ENCODE results near the gene ZMAT2.
"Not testable (repeated sequence)": the region's sequence is repeated elsewhere in the genome, so short reads cannot be mapped to it uniquely, and the experiment has no call there.

The ZMAT2 gene

GRCh38 chr5:140700177-140701144 is at the start of gene ZMAT2:
Gene ZMAT2 (plus strand): TSS chr5:140700447. CDS start chr5:140700461, 14 bp downstream.
- H3K36me3 Mint-ChIP-seq (ENCODE audit: low read depth) = peaks cover 78% of the 10 kb centered on the region

GRCh38 chr5:140658870-140659269 is 41.4 kb upstream of the ZMAT2 start:
- Mint-ChIP-seq H3K36me3 (ENCODE audit: low read depth) (peaks cover 87% of the 10 kb centered on the region), H3K4me3 (no peak overlapping the region), H3K27me3 (ENCODE audit: low read depth, poor library complexity) (peaks cover 3% of the 10 kb centered on the region), H3K4me1 (peaks cover 5% of the 10 kb centered on the region), H3K9me3 (no peaks in the 10 kb centered on the region), H3K27ac (no peak overlapping the region)
- TF ChIP-seq CTCF (IDR thresholded peaks at IDR 0.05) = no peak
- no peak for DNase-seq

More at GRCh38 chr5:140700177-140701144, at the start of gene ZMAT2:
- Mint-ChIP-seq H3K27me3 (ENCODE audit: low read depth, poor library complexity) (no peaks in the 10 kb centered on the region), H3K27ac (peak within 1 kb of the TSS; percentile 97), H3K4me3 (peak within 1 kb of the TSS; percentile 99), H3K9me3 (no peaks in the 10 kb centered on the region), H3K4me1 (peaks cover 24% of the 10 kb centered on the region)
- no peak for TF ChIP-seq CTCF (IDR thresholded peaks at IDR 0.05)
- DNase-seq = peak; percentile 90

GRCh38 chr5:140660371-140660770 is 39.9 kb upstream of the ZMAT2 start:
- not testable (repeated sequence) for H3K27ac Mint-ChIP-seq; H3K9me3 Mint-ChIP-seq; DNase-seq; H3K27me3 Mint-ChIP-seq (ENCODE audit: low read depth, poor library complexity); H3K4me3 Mint-ChIP-seq
- peaks cover 14% of the 10 kb centered on the region for H3K4me1 Mint-ChIP-seq
- peaks cover 73% of the 10 kb centered on the region for H3K36me3 Mint-ChIP-seq (ENCODE audit: low read depth)

GRCh38 chr5:140664030-140664358 is 36.3 kb upstream of the ZMAT2 start:
- H3K4me1 Mint-ChIP-seq = peaks cover 21% of the 10 kb centered on the region
- peaks cover 69% of the 10 kb centered on the region for H3K36me3 Mint-ChIP-seq (ENCODE audit: low read depth)

GRCh38 chr5:140664359-140665119 is 35.7 kb upstream of the ZMAT2 start, which contains the start of gene WDR55:
Gene WDR55 (plus strand): TSS chr5:140664904. CDS start chr5:140664913, 9 bp downstream.
- no peaks in the 10 kb centered on the region for H3K9me3 Mint-ChIP-seq
- peaks cover 3% of the 10 kb centered on the region for H3K27me3 Mint-ChIP-seq (ENCODE audit: low read depth, poor library complexity)
- H3K27ac Mint-ChIP-seq = peak within 1 kb of the TSS; percentile 97
- H3K4me1 Mint-ChIP-seq = peaks cover 21% of the 10 kb centered on the region
- no peak for TF ChIP-seq CTCF (IDR thresholded peaks at IDR 0.05)
- H3K36me3 Mint-ChIP-seq (ENCODE audit: low read depth) = peaks cover 69% of the 10 kb centered on the region
- peak within 1 kb of the TSS; percentile 100 for H3K4me3 Mint-ChIP-seq
- DNase-seq = peak; percentile 94

More at GRCh38 chr5:140664030-140664358, 36.3 kb upstream of the ZMAT2 start:
- Mint-ChIP-seq H3K4me3 (peak overlapping the region; percentile 100), H3K27me3 (ENCODE audit: low read depth, poor library complexity) (peaks cover 3% of the 10 kb centered on the region), H3K9me3 (no peaks in the 10 kb centered on the region), H3K27ac (peak overlapping the region; percentile 97)
- TF ChIP-seq CTCF (IDR thresholded peaks at IDR 0.05) = no peak
- DNase-seq = no peak

GRCh38 chr5:140671035-140671434 is 29.2 kb upstream of the ZMAT2 start:
- H3K27me3 Mint-ChIP-seq (ENCODE audit: low read depth, poor library complexity); H3K4me1 Mint-ChIP-seq; DNase-seq; H3K4me3 Mint-ChIP-seq; H3K9me3 Mint-ChIP-seq; H3K27ac Mint-ChIP-seq: not testable (repeated sequence)
- peaks cover 62% of the 10 kb centered on the region for H3K36me3 Mint-ChIP-seq (ENCODE audit: low read depth)

Data from nephron progenitor cell (in vitro differentiated cells).